Erythroblast (primary cell): ENCODE measurements around the gene TCF12.

ENCODE experiments used
- GATA1 ChIP-seq: IDR thresholded peaks from 2 replicates; pipeline ENCODE4 v1.6.1; 2011; ENCODE audit warnings: low read depth, mild to moderate bottlenecking, control low read depth, low read length, moderate library complexity
- POLR2A ChIP-seq: IDR thresholded peaks from 2 replicates; pipeline ENCODE4 v1.6.1; 2011; ENCODE audit warnings: mild to moderate bottlenecking, low read length

DNA sequence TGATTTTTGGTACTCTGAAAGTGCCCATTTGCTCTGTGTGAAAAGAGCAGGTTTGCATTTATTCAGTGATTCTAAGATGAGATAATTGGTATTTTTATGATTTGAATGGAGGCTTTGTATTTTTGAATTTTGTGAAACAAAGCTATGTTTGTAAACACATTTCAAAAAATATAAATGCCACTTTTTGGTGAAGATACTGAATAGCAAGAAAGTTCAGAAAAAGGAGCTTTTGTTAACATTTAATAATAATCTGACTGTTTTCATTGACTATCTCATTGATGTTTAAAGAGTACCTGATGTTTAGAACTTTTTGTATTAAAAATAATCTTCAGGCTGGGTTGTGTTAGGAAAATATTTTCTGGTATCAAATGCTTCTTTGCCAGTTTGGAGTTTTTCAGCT lies 23.7 kb downstream of the TCF12 start:
- TF ChIP-seq POLR2A (no peak), GATA1 (no peak)
